GM12873 (cell line): ENCODE results near the gene ZBTB39.

Experiments used
- CTCF ChIP-seq: IDR thresholded peaks from 2 replicates; pipeline ENCODE4 v1.5.1; 2012; ENCODE audit warnings: low read depth, mild to moderate bottlenecking, moderate library complexity, low read length, control low read depth; ENCODE audit not compliant: insufficient read depth; ENCODE audit errors: missing control alignments

Gene ZBTB39

GRCh38 chr12:57027805-57028153, 21.4 kb upstream of the ZBTB39 start:
- TF ChIP-seq CTCF = no peak

- no peak for TF ChIP-seq CTCF
Measured at GRCh38 chr12:57027011-57027804, 20.9 kb upstream of the ZBTB39 start.

- no peak for TF ChIP-seq CTCF
Measured at GRCh38 chr12:57025196-57025595, 18.9 kb upstream of the ZBTB39 start.

- no peak for TF ChIP-seq CTCF
Measured at GRCh38 chr12:57019983-57020719, 13.8 kb upstream of the ZBTB39 start.

- no peak for TF ChIP-seq CTCF
Measured at GRCh38 chr12:57018906-57019305, 12.6 kb upstream of the ZBTB39 start.

- no peak for TF ChIP-seq CTCF
Measured at GRCh38 chr12:57016348-57016747, 10.0 kb upstream of the ZBTB39 start, which contains the start of gene TAC3. TSS of gene TAC3 (minus strand) at chr12:57016529. CDS start at chr12:57015797, 732 bp downstream.

GRCh38 chr12:57012600-57013465, 6.5 kb upstream of the ZBTB39 start:
- TF ChIP-seq CTCF = no peak
